WTC11 (cell line): ENCODE measurements around the gene CAMTA1. TPM values are rescaled to one million over a fixed set of nuclear protein-coding genes. Genes with fewer than 3 reads are reported as not detected.

Experiments
- ATAC-seq: fragments of 200-7000 bp; cut with Tn5 transposase; 2 replicates; pipeline ENCODE4 v1.10.0; 2021; ENCODE audit warnings: mild to moderate bottlenecking, moderate library complexity
- CTCF ChIA-PET: fragments of 300-600 bp; sonication (Branson Sonifier 250); formaldehyde crosslinking; loops from one replicate; lab custom pipeline; 2021; ENCODE audit warnings: antibody characterized with exemption; lab: Charles Lee
- POLR2A ChIA-PET: fragments of 350-600 bp; sonication (Branson Sonifier 250); formaldehyde crosslinking; loops from one replicate; lab custom pipeline; 2021; ENCODE audit warnings: antibody characterized with exemption; lab: Charles Lee
- DNase-seq: peaks from one replicate; pipeline ENCODE4 v3.0.0; 2021; ENCODE audit warnings: low spot score
- H3K27ac Mint-ChIP-seq: 2 replicates; pipeline ENCODE4 v1.8.0; 2021; ENCODE audit warnings: mixed read lengths
- H3K27me3 Mint-ChIP-seq: 2 replicates; pipeline ENCODE4 v1.8.0; 2021; ENCODE audit warnings: low read depth, mild to moderate bottlenecking, moderate library complexity, mixed read lengths
- H3K36me3 Mint-ChIP-seq: 2 replicates; pipeline ENCODE4 v1.8.0; 2021; ENCODE audit warnings: mixed read lengths
- H3K4me1 Mint-ChIP-seq: 2 replicates; pipeline ENCODE4 v1.8.0; 2022; ENCODE audit warnings: mixed read lengths
- H3K4me3 Mint-ChIP-seq: 2 replicates; pipeline ENCODE4 v1.8.0; 2021; ENCODE audit warnings: mild to moderate bottlenecking, moderate library complexity, mixed read lengths
- H3K9me3 Mint-ChIP-seq: 2 replicates; pipeline ENCODE4 v1.8.0; 2021; ENCODE audit warnings: mixed read lengths
- ATF6 ChIP-seq: sonication (generic); formaldehyde crosslinking; IDR thresholded peaks from 2 replicates; pipeline ENCODE4 v1.8.1; 2023; ENCODE audit warnings: mild to moderate bottlenecking, missing genetic modification reagents
- CREB1 ChIP-seq: sonication (generic); formaldehyde crosslinking; IDR thresholded peaks from 2 replicates; pipeline ENCODE4 v1.8.0; 2023; ENCODE audit warnings: mild to moderate bottlenecking, missing genetic modification reagents
- E2F4 ChIP-seq: sonication (generic); formaldehyde crosslinking; IDR thresholded peaks from 2 replicates; pipeline ENCODE4 v1.8.1; 2022; ENCODE audit warnings: low read depth, mild to moderate bottlenecking, moderate library complexity, missing genetic modification reagents, borderline replicate concordance
- EMX1 ChIP-seq: fragments of 250-450 bp; sonication (Bioruptor Pico); IDR thresholded peaks from 2 replicates; pipeline ENCODE4 v1.8.0; 2021; ENCODE audit warnings: mild to moderate bottlenecking
- ETV6 ChIP-seq: sonication (generic); formaldehyde crosslinking; IDR thresholded peaks from 2 replicates; pipeline ENCODE4 v1.8.1; 2022; ENCODE audit warnings: mild to moderate bottlenecking, missing genetic modification reagents
- FOXP4 ChIP-seq: sonication (generic); formaldehyde crosslinking; IDR thresholded peaks from 2 replicates; pipeline ENCODE4 v1.8.0; 2022; ENCODE audit warnings: mild to moderate bottlenecking, missing genetic modification reagents
- GABPB1 ChIP-seq: sonication (generic); formaldehyde crosslinking; IDR thresholded peaks from 2 replicates; pipeline ENCODE4 v1.8.1; 2023; ENCODE audit warnings: mild to moderate bottlenecking, missing genetic modification reagents
- IRF2 ChIP-seq: sonication (generic); formaldehyde crosslinking; IDR thresholded peaks from 2 replicates; pipeline ENCODE4 v1.8.0; 2022; ENCODE audit warnings: low read depth, missing genetic modification reagents, borderline replicate concordance
- JUN ChIP-seq: sonication (generic); formaldehyde crosslinking; IDR thresholded peaks from 2 replicates; pipeline ENCODE4 v1.8.0; 2023; ENCODE audit warnings: mild to moderate bottlenecking, missing genetic modification reagents
- MYBL2 ChIP-seq: sonication (generic); formaldehyde crosslinking; IDR thresholded peaks from 2 replicates; pipeline ENCODE4 v1.8.1; 2023; ENCODE audit warnings: mild to moderate bottlenecking, moderate library complexity, missing genetic modification reagents
- NFATC4 ChIP-seq: fragments of 250-450 bp; sonication (Bioruptor Pico); IDR thresholded peaks from 2 replicates; pipeline ENCODE4 v1.9.0; 2021; ENCODE audit warnings: mild to moderate bottlenecking
- PREB ChIP-seq: sonication (generic); formaldehyde crosslinking; IDR thresholded peaks from 2 replicates; pipeline ENCODE4 v1.8.1; 2022; ENCODE audit warnings: mild to moderate bottlenecking, missing genetic modification reagents, moderate library complexity, borderline replicate concordance
- PRRX2 ChIP-seq: fragments of 250-450 bp; sonication (Bioruptor Pico); IDR thresholded peaks from 2 replicates; pipeline ENCODE4 v1.8.0; 2021; ENCODE audit warnings: mild to moderate bottlenecking
- ZNF138 ChIP-seq: sonication (generic); formaldehyde crosslinking; conservative IDR thresholded peaks from 2 replicates; pipeline ENCODE4 v1.8.1; 2022; ENCODE audit warnings: mild to moderate bottlenecking, moderate library complexity, missing genetic modification reagents
- ZNF263 ChIP-seq: sonication (generic); formaldehyde crosslinking; IDR thresholded peaks from 2 replicates; pipeline ENCODE4 v1.8.1; 2022; ENCODE audit warnings: low read depth, mild to moderate bottlenecking, moderate library complexity, missing genetic modification reagents
- ZNF512 ChIP-seq: sonication (generic); formaldehyde crosslinking; IDR thresholded peaks from 2 replicates; pipeline ENCODE4 v1.8.1; 2022; ENCODE audit warnings: missing genetic modification reagents, borderline replicate concordance
- ZNF532 ChIP-seq: fragments of 250-450 bp; sonication (Bioruptor Pico); IDR thresholded peaks from 2 replicates; pipeline ENCODE4 v1.9.0; 2021; ENCODE audit warnings: mild to moderate bottlenecking, borderline replicate concordance
- total RNA-seq: library from RNA; stranded (reverse); gene quantifications from 3 replicates; pipeline ENCODE4 v1.2.3, GENCODE V29; 2021
- TF ChIP-seq, protein P1 (sequence below): sonication (generic); formaldehyde crosslinking; IDR thresholded peaks from 2 replicates; pipeline ENCODE4 v1.8.0; 2023; ENCODE audit warnings: mild to moderate bottlenecking, missing genetic modification reagents

CAMTA1 gene
- total RNA-seq, 1 experiment from 2014 or later: 86.4 TPM

DNA sequence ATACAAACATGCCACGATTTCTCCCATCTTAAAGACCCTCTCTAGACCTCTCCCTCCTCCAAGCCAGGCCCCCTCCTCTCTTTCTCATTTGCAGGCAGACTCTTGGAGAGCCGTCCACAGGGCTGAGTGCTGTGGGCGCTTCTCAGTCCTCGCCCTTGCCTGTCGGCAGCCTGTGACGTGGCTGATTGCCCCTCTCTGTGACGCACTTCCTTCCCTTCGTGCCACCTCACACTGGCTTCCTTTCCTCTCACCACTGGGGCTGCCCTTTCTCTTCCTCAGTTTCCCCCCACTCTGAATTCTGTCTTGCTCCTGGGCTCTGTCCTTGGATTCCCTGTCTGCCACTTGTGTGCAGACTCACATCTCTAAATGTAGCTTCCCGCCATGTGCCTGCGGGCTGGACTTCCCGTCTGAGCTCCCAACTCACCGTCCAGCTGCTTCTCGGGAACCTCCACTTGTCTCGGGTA lies 227.2 kb downstream of the CAMTA1 start:
- H3K27ac Mint-ChIP-seq: no peak overlapping the region
- no peak for DNase-seq
- no peaks in the 10 kb centered on the region for H3K27me3 Mint-ChIP-seq
- ChIA-PET CTCF (interaction anchor here (1.8 kb wide), 1 partner anchor 57 kb away, joined by 6 read pairs; no protein-coding TSS in a partner anchor), POLR2A (no interaction called here)
- H3K36me3 Mint-ChIP-seq: no peaks in the 10 kb centered on the region
- ATAC-seq: no peak
- no peaks in the 10 kb centered on the region for H3K9me3 Mint-ChIP-seq
- H3K4me1 Mint-ChIP-seq: no peaks in the 10 kb centered on the region
- no peak for TF ChIP-seq NFATC4
- TF ChIP-seq ZNF263: no peak
- no peak for TF ChIP-seq IRF2 (CRISPR knock-in tag)
- no peak for TF ChIP-seq CREB1
- H3K4me3 Mint-ChIP-seq: no peak overlapping the region

DNA sequence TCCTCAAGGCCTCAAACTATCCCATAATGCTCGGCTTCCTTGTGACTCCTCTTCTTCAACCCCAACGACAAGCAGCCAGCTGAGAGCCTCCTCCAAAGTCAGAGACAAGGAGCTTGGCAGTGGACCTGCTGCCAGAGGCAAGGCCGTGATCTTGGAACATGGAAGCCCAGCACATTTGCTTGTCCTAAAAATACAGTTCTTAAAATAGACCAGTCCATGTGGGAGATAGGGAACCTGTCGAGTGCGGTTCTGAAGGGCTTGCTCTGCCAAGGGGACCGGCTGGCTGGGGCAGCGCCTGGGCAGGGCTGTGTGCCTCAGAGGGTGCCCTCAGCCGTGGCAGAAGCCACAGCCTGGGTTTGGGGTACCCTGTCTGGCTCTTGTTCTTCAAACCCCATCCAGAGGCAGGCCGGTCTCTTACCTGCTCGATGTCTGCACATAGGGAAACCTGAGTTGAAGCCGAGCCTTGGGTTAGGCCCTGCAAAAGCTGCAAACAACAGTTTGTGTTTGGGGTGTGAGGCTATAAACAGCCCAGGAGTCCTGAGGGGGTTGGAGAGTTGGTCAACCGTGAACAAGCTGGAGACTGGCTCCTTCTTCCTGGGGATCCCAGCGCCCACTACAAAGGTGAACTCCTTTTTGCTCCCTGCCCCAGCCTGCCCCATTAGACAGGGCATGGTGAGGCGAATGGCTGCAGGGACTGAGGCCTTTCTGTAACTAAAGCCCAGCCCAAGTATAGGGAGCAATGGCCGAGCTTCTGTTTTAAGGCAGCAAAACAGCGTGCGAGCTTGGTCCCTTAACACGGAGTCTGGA lies 228.8 kb downstream of the CAMTA1 start:
- ATAC-seq: no peak
- no peak for TF ChIP-seq PRRX2 (CRISPR knock-in tag)
- TF ChIP-seq, protein P1, sequence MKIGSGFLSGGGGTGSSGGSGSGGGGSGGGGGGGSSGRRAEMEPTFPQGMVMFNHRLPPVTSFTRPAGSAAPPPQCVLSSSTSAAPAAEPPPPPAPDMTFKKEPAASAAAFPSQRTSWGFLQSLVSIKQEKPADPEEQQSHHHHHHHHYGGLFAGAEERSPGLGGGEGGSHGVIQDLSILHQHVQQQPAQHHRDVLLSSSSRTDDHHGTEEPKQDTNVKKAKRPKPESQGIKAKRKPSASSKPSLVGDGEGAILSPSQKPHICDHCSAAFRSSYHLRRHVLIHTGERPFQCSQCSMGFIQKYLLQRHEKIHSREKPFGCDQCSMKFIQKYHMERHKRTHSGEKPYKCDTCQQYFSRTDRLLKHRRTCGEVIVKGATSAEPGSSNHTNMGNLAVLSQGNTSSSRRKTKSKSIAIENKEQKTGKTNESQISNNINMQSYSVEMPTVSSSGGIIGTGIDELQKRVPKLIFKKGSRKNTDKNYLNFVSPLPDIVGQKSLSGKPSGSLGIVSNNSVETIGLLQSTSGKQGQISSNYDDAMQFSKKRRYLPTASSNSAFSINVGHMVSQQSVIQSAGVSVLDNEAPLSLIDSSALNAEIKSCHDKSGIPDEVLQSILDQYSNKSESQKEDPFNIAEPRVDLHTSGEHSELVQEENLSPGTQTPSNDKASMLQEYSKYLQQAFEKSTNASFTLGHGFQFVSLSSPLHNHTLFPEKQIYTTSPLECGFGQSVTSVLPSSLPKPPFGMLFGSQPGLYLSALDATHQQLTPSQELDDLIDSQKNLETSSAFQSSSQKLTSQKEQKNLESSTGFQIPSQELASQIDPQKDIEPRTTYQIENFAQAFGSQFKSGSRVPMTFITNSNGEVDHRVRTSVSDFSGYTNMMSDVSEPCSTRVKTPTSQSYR: no peak
- TF ChIP-seq EMX1: no peak
- no peak for TF ChIP-seq ZNF512
- TF ChIP-seq ZNF532 (CRISPR knock-in tag): no peak
- no peak for TF ChIP-seq FOXP4 (CRISPR knock-in tag)
- no peak for TF ChIP-seq ZNF138
- no peak for TF ChIP-seq GABPB1 (CRISPR knock-in tag)
- TF ChIP-seq PREB (CRISPR knock-in tag): no peak
- TF ChIP-seq ATF6 (CRISPR knock-in tag): no peak
- no peak for TF ChIP-seq JUN (CRISPR knock-in tag)
- TF ChIP-seq ETV6: no peak
- no peak for TF ChIP-seq MYBL2 (CRISPR knock-in tag)
- no peak for TF ChIP-seq E2F4 (CRISPR knock-in tag)

More for the DNA sequence above, 228.8 kb downstream of the CAMTA1 start:
- CTCF ChIA-PET: interaction anchor here (1.8 to 2.6 kb wide), 2 partner anchors 28 to 56 kb away, joined by 6 to 10 read pairs; no protein-coding TSS in a partner anchor
- Mint-ChIP-seq H3K4me1 (no peaks in the 10 kb centered on the region), H3K36me3 (no peaks in the 10 kb centered on the region), H3K4me3 (no peak overlapping the region), H3K27ac (no peak overlapping the region), H3K9me3 (no peaks in the 10 kb centered on the region), H3K27me3 (no peaks in the 10 kb centered on the region)
- no peak for DNase-seq
- POLR2A ChIA-PET: no interaction called here
